Colonic mucosa (tissue), 4 donors: Measurements from ENCODE around the gene KRT34. TPM values are rescaled to one million over a fixed set of nuclear protein-coding genes. Genes with fewer than 3 reads are reported as not detected.

Experiments used
- DNase-seq: peaks from one replicate; pipeline ENCODE4 v3.0.0-alpha.2; 2020
- H3K27ac ChIP-seq: fragments of 200-600 bp; one replicate; pipeline ENCODE4 v1.8.0; 2021
- H3K27me3 ChIP-seq: fragments of 200-600 bp; one replicate; pipeline ENCODE4 v1.8.0; 2021
- H3K36me3 ChIP-seq: fragments of 200-600 bp; one replicate; pipeline ENCODE4 v1.8.0; 2021
- H3K4me1 ChIP-seq: fragments of 200-600 bp; one replicate; pipeline ENCODE4 v1.8.0; 2021; ENCODE audit warnings: mild to moderate bottlenecking
- H3K4me3 ChIP-seq: fragments of 200-600 bp; one replicate; pipeline ENCODE4 v1.8.0; 2021
- H3K9ac ChIP-seq, 2 donors: one replicate each; pipeline ENCODE4 v1.7.0; 2013; ENCODE audit warnings: control low read depth in 2 of 2, low read depth in 2 of 2, low read length in 2 of 2
- H3K9me3 ChIP-seq: fragments of 200-600 bp; one replicate; pipeline ENCODE4 v1.8.0; 2021
- CTCF ChIP-seq: fragments of 200-600 bp; IDR thresholded peaks from one replicate; pipeline ENCODE4 v1.8.0; 2022; ENCODE audit warnings: antibody characterized with exemption, mild to moderate bottlenecking
- intact Hi-C: fragments of 100-400 bp; cut with DNase I; formaldehyde crosslinking; loops from one replicate; pipeline ENCODE4 v1.14.1; 2022
- total RNA-seq, 2 donors: library from RNA; stranded (reverse); fragmentation: NEBNext Ultra II Directional in 1 of 2; extraction: Animal tissue kit (Norgen Biotek cat#: 25700) in 1 of 2; gene quantifications; one replicate each; pipeline ENCODE4 v1.2.1, GENCODE V29; 2021
- donor health status: healthy.
- donor health status: DM: no; HTN: no; CAD: no.
- donor health status: DM: no; HTN: no; CAD: no.

KRT34 gene
- total RNA-seq, 2 donors from 2014 or later: not detected

- Histone ChIP-seq H3K9me3 (no peaks in the 10 kb centered on the region), H3K9ac (no peak overlapping the region), H3K4me3 (no peak overlapping the region), H3K27me3 (no peaks in the 10 kb centered on the region), H3K4me1 (no peaks in the 10 kb centered on the region), H3K27ac (no peak overlapping the region), H3K36me3 (no peaks in the 10 kb centered on the region)
- no peak for DNase-seq
- intact Hi-C loops: no loop called here
- TF ChIP-seq CTCF: no peak
Observed at GRCh38 chr17:41421116-41421515, 39.0 kb upstream of the KRT34 start.

GRCh38 chr17:41420134-41420533 is 38.0 kb upstream of the KRT34 start:
- no peaks in the 10 kb centered on the region for H3K4me1 ChIP-seq
- no peak for DNase-seq
- intact Hi-C loops: no loop called here
- no peaks in the 10 kb centered on the region for H3K27me3 ChIP-seq
- H3K27ac ChIP-seq: no peak overlapping the region
- H3K9me3 ChIP-seq: no peaks in the 10 kb centered on the region
- TF ChIP-seq CTCF: no peak
- H3K4me3 ChIP-seq: no peak overlapping the region
- no peaks in the 10 kb centered on the region for H3K36me3 ChIP-seq
- H3K9ac ChIP-seq: no peak overlapping the region

- Histone ChIP-seq H3K27ac (no peak overlapping the region), H3K36me3 (no peaks in the 10 kb centered on the region), H3K4me1 (no peaks in the 10 kb centered on the region), H3K9ac (no peak overlapping the region), H3K9me3 (no peaks in the 10 kb centered on the region), H3K4me3 (no peak overlapping the region), H3K27me3 (no peaks in the 10 kb centered on the region)
- TF ChIP-seq CTCF: no peak
- intact Hi-C loops: no loop called here
- no peak for DNase-seq
Observed at GRCh38 chr17:41419716-41420115, 37.6 kb upstream of the KRT34 start.

GRCh38 chr17:41418116-41418860 is 36.2 kb upstream of the KRT34 start:
- Histone ChIP-seq H3K27me3 (no peaks in the 10 kb centered on the region), H3K9ac (no peak overlapping the region), H3K36me3 (no peaks in the 10 kb centered on the region), H3K9me3 (no peaks in the 10 kb centered on the region), H3K4me1 (no peaks in the 10 kb centered on the region), H3K4me3 (no peak overlapping the region), H3K27ac (no peak overlapping the region)
- no peak for DNase-seq
- TF ChIP-seq CTCF: no peak
- intact Hi-C loops: no loop called here

GRCh38 chr17:41417576-41418015 is 35.5 kb upstream of the KRT34 start:
- H3K9ac ChIP-seq: no peak overlapping the region
- no peaks in the 10 kb centered on the region for H3K9me3 ChIP-seq
- DNase-seq: no peak
- intact Hi-C loops: no loop called here
- H3K4me1 ChIP-seq: no peaks in the 10 kb centered on the region
- TF ChIP-seq CTCF: peak; percentile 33
- H3K36me3 ChIP-seq: no peaks in the 10 kb centered on the region
- H3K4me3 ChIP-seq: no peak overlapping the region
- H3K27ac ChIP-seq: no peak overlapping the region
- H3K27me3 ChIP-seq: no peaks in the 10 kb centered on the region
